ENCODE results near the gene RAD23B. TPM values are rescaled to one million over a fixed set of nuclear protein-coding genes. Genes with fewer than 3 reads are reported as not detected.

The RAD23B gene
- total and polyA plus RNA-seq, 2 of the 13 experiments (the other 11 are each of a cell fraction or from before 2014, with no cell fraction given): 133 to 156 TPM

GRCh38 chr9:107367727-107368502 lies 84.8 kb downstream of the RAD23B start (continued):
- TF ChIP-seq ZNF646 (CRISPR knock-in tag; IDR thresholded peaks at IDR 0.05) (no peak), SAFB2 (CRISPR knock-in tag; IDR thresholded peaks at IDR 0.05; ENCODE audit: borderline replicate concordance, low read depth) (no peak), HNF4G (IDR thresholded peaks at IDR 0.05; ENCODE audit: borderline replicate concordance, low read depth, low read length) (no peak), HNF4G (CRISPR knock-in tag; IDR thresholded peaks at IDR 0.05; ENCODE audit: borderline replicate concordance, low read depth) (no peak), TBP (CRISPR knock-in tag; IDR thresholded peaks at IDR 0.05) (no peak), ZC3H4 (CRISPR knock-in tag; IDR thresholded peaks at IDR 0.05; ENCODE audit: borderline replicate concordance) (no peak), NFIC (IDR thresholded peaks at IDR 0.05; ENCODE audit: low read length) (no peak), ZNF383 (CRISPR knock-in tag; IDR thresholded peaks at IDR 0.05; ENCODE audit: borderline replicate concordance) (no peak), BHLHE40 (IDR thresholded peaks at IDR 0.05; ENCODE audit: low read length) (peak; percentile 28; the same call in 1 of the 2 replicates), ZZZ3 (CRISPR knock-in tag; IDR thresholded peaks at IDR 0.05; ENCODE audit: borderline replicate concordance) (no peak), GATA4 (IDR thresholded peaks at IDR 0.05; ENCODE audit: borderline replicate concordance, low read depth) (no peak), PCBP2 (optimal IDR thresholded peaks at IDR 0.05; ENCODE audit: low read depth, low read length, poor library complexity, severe bottlenecking) (no peak), MTA1 (CRISPR knock-in tag; IDR thresholded peaks at IDR 0.05; ENCODE audit: borderline replicate concordance) (peak; percentile 31; the same call in 1 of the 2 replicates), ZNF891 (CRISPR knock-in tag; IDR thresholded peaks at IDR 0.05) (no peak), MXD3 (CRISPR knock-in tag; IDR thresholded peaks at IDR 0.05) (no peak), THAP7 (CRISPR knock-in tag; IDR thresholded peaks at IDR 0.05) (no peak), SMAD1 (CRISPR knock-in tag; IDR thresholded peaks at IDR 0.05; ENCODE audit: borderline replicate concordance, low read depth) (no peak), SRY (CRISPR knock-in tag; IDR thresholded peaks at IDR 0.05) (0 out of 2 replicates have a peak, but pooled peaks have one; percentile 38), CREB3 (CRISPR knock-in tag; IDR thresholded peaks at IDR 0.05) (no peak), ZNF432 (CRISPR knock-in tag; IDR thresholded peaks at IDR 0.05; ENCODE audit: borderline replicate concordance) (no peak)

Data from HepG2 (cell line).